ENCODE results near the gene KRTAP5-2.

DNA sequence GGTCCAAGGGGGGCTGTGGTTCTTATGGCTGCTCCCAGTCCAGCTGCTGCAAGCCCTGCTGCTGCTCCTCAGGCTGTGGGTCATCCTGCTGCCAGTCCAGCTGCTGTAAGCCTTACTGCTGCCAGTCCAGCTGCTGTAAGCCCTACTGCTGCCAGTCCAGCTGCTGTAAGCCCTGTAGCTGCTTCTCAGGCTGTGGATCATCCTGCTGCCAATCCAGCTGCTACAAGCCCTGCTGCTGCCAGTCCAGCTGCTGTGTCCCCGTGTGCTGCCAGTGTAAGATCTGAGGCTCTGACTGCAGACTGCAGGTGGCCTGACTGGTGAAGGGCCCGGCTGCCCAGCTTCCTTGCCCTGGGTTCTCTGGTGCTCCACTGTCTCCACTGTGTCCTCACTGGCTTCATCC lies 32.2 kb upstream of the KRTAP5-2 start:
- TF ChIP-seq ZNF311 (CRISPR knock-in tag; IDR thresholded peaks at IDR 0.05) (no peak), ESRRA (IDR thresholded peaks at IDR 0.05; ENCODE audit: borderline replicate concordance, low read depth) (no peak), ZNF124 (CRISPR knock-in tag; IDR thresholded peaks at IDR 0.05) (no peak), ZNF12 (CRISPR knock-in tag; IDR thresholded peaks at IDR 0.05) (no peak)
- TF ChIP-seq, protein P1, sequence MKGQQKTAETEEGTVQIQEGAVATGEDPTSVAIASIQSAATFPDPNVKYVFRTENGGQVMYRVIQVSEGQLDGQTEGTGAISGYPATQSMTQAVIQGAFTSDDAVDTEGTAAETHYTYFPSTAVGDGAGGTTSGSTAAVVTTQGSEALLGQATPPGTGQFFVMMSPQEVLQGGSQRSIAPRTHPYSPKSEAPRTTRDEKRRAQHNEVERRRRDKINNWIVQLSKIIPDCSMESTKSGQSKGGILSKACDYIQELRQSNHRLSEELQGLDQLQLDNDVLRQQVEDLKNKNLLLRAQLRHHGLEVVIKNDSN (CRISPR knock-in tag; IDR thresholded peaks at IDR 0.05), result no peak

All from K562 (cell line).